ENCODE measurements around the gene MATR3.
A peak's percentile ranks its signal among the peaks of the same experiment; 100 is the strongest.

The MATR3 gene

DNA sequence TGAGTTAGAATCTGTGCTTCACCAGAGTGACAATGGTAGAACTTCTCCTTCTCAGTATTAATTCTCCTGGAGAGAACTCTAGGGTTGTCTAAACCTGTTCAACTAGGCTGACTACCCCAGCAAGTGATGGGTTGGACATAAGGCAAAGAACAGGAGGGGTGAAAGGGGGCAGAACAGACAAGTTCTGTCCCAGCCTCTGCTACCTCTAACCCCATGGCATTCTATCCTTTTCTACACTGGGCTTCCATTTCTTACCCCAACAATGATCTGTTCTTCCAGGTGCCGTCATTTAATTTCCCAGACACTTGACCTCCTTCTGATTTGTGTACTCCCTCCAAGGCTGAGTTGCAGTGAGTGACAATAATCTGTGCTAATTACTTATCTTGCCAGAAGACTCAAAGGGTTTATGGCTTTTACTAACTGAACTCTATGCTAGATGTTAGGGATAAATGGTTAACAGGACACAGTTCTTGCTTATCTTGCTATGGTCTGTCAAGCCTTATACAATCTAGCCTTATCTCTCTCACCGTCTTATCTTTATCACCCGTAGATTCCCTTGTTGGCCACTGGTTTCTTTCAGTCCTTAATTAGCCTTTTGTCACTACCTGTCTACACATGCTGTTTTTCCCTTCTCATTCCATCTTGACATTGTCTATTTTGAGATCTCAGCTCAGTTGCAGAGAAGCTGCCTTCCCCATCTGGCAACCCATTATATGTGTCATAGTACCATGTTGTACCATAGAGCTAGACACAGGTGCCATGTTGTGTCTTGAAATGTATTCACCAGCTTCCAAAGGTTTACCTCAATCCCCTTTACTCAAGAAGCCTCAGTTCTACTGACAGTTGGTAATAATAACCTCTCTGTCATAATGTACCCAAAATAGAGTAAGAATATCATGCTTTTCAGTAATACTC is 10.0 kb upstream of the MATR3 start:
- TF ChIP-seq, protein P1, sequence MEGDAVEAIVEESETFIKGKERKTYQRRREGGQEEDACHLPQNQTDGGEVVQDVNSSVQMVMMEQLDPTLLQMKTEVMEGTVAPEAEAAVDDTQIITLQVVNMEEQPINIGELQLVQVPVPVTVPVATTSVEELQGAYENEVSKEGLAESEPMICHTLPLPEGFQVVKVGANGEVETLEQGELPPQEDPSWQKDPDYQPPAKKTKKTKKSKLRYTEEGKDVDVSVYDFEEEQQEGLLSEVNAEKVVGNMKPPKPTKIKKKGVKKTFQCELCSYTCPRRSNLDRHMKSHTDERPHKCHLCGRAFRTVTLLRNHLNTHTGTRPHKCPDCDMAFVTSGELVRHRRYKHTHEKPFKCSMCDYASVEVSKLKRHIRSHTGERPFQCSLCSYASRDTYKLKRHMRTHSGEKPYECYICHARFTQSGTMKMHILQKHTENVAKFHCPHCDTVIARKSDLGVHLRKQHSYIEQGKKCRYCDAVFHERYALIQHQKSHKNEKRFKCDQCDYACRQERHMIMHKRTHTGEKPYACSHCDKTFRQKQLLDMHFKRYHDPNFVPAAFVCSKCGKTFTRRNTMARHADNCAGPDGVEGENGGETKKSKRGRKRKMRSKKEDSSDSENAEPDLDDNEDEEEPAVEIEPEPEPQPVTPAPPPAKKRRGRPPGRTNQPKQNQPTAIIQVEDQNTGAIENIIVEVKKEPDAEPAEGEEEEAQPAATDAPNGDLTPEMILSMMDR (IDR thresholded peaks at IDR 0.05; ENCODE audit: borderline replicate concordance, insufficient read depth, low read depth, low read length) = no peak
- H3K4me3 ChIP-seq (ENCODE audit: low read depth, low read length) = no peak overlapping the region

DNA sequence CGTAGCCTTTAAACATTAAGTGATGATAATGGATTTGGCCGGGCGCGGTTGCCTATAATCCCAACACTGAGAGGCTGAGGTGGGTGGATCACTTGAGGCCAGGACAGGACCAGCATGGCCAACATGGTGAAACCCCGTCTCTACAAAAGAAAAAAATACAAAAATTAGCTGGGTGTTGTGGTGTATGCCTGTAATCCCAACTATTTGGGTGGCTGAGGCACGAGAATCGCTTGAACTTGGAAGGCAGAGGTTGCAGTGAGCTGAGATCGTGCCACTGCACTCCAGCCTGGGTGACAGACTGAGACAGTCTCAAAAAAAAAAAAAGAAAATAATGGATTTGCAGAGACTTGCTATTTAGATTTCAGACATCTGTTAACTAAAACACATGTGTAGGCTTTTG is 9.2 kb upstream of the MATR3 start:
- no peak overlapping the region for H3K4me3 ChIP-seq (ENCODE audit: low read depth, low read length)
- TF ChIP-seq, protein P1 (IDR thresholded peaks at IDR 0.05; ENCODE audit: borderline replicate concordance, insufficient read depth, low read depth, low read length) = no peak

DNA sequence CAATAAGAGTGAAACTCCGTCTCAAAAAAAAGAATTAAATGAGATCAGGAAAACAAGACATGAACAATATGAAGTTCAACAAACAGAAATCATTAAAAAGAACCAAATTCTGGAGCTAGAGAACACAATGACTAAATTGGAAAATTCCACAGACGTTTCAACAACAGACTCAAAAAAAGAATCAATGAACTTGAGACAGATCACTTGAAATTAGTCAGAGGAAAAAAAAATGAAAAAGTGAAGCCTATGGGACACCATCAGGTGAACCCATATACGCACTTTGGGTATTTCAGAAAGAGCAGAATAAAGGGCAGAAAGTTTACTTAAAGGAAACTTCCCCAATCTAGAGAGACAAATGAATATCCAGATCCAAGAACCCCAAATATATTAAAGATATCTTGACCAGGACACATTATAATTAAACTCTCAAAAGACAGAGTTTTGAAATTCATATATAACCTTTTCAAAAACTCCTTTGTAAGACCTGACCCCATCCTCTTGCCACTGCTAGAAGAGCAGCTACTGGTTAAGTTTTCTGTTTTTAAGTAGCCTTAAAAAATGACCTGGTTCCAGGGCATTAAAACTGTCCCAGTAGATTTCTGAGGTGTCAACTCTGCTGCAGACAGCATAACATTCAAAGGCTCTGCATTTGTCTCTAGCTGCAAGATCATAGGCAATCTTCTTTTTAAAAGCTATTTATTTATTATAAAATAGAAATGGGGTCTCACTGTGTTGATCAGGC is 7.7 kb upstream of the MATR3 start:
- H3K4me3 ChIP-seq (ENCODE audit: low read depth, low read length) = no peak overlapping the region
- TF ChIP-seq, protein P1 (IDR thresholded peaks at IDR 0.05; ENCODE audit: borderline replicate concordance, insufficient read depth, low read depth, low read length) = no peak

DNA sequence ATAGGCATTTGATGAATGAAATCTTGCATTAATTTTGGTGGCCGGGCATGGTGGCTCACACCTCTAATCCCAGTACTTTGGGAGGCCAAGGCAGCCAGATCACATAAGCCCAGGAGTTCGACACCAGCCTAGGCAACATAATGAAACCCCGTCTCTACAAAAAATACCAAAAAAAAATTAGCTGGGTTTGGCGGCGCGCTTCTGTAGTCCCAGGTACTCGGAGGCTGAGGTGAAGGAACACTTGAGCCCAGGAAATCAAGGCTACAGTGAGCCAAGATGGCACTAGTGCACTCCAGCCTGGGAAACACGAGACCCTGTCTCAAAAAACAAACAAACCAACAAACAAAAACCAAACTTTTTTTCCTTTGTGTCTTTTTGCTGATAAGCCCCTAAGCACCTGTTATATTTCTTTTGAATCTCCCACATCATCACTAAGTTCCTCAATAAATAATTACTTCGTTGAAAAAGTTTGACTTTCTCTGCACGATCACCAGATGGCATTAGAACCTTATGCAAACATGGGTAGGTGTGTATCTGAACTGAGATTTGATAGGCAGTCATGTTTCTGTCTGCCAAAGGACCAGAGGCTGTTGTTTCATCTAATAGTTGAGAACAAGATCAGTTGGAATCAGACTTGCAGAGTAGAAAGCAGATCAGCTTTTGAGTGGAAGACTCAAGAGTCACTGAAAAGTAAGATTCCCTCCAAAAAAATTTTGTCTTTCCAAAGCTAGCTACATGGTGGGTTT is 5.5 kb upstream of the MATR3 start:
- H3K4me3 ChIP-seq (ENCODE audit: low read depth, low read length) = no peak overlapping the region
- TF ChIP-seq, protein P1 (IDR thresholded peaks at IDR 0.05; ENCODE audit: borderline replicate concordance, insufficient read depth, low read depth, low read length) = no peak

DNA sequence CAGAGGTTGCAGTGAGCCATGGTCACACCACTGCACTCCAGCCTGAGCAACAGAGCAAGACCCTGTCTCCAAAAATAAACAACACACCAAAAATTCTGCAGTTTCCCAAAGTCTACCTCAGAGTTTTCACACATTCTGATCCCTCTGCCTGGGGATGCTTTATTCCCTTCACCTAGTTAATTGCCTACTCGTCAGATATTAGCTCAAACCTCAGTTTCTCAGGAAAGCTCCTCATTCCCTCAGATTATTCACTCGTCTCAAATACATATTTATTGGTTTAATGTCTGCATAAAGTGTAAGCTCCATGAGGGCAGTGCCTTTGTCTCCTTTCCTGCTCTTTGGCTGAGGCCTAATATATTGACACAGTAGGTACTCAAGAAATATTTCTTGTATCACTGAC is 2.5 kb upstream of the MATR3 start:
- TF ChIP-seq, protein P1 (IDR thresholded peaks at IDR 0.05; ENCODE audit: borderline replicate concordance, insufficient read depth, low read depth, low read length) = no peak
- no peak overlapping the region for H3K4me3 ChIP-seq (ENCODE audit: low read depth, low read length)

DNA sequence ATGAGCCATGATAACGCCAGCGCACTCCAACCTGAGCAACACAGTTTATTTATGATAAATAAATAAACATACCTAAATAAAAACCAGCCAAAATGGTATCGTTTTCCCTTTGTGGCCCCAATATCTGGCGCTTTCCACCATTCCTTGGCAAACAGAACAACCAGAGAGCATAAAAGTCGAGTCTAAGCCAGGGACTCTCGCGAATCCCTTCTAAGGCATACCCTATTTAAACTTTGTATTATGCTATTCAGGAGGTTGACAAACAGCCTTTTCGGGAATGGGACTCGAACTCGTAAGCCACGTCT is 386 bp upstream of the MATR3 start:
- TF ChIP-seq, protein P1 (IDR thresholded peaks at IDR 0.05; ENCODE audit: borderline replicate concordance, insufficient read depth, low read depth, low read length) = no peak
- peak overlapping the region; percentile 88 for H3K4me3 ChIP-seq (ENCODE audit: low read depth, low read length)
